ENCODE data around the gene CNTNAP1. TPM values are rescaled to one million over a fixed set of nuclear protein-coding genes. Genes with fewer than 3 reads are reported as not detected.
A peak's percentile ranks its signal among the peaks of the same experiment; 100 is the strongest.

CNTNAP1 gene
- total RNA-seq, 1 donor from 2014 or later = 2.3 TPM

- no peak overlapping the region for H3K27ac Mint-ChIP-seq
- no peak for DNase-seq (ENCODE audit: low spot score, unreplicated experiment)
- H3K4me3 Mint-ChIP-seq (ENCODE audit: low read depth) = no peak overlapping the region
- H3K4me1 Mint-ChIP-seq (ENCODE audit: low read depth) = no peaks in the 10 kb centered on the region
- H3K27me3 Mint-ChIP-seq = peaks cover 3% of the 10 kb centered on the region
- no peaks in the 10 kb centered on the region for H3K9me3 Mint-ChIP-seq (ENCODE audit: low read depth)
- H3K36me3 Mint-ChIP-seq (ENCODE audit: insufficient read depth) = no peaks in the 10 kb centered on the region
- TF ChIP-seq CTCF (IDR thresholded peaks at IDR 0.05; ENCODE audit: unreplicated experiment) = no peak
These were observed 34.6 kb upstream of the CNTNAP1 start for GRCh38 chr17:42647778-42648177.

DNA sequence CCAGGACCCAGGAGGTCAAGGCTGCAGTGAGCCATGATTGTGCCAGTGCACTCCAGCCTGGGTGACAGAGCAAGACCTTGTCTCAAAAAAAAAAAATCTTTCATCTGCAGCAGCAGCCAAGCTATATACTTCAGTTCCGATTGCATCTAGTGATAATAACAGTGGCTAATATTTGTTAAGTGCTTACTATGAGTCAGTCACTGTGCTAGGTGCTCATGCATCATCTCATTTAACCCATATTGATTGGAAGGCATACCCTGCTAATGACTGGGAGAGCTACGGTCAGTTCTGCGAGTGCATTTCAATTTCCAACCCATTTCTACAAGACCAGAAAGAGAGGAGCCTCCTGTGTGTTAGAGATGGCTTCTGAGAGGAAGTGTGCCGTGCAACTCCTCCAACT, 30.9 kb upstream of the CNTNAP1 start:
- H3K36me3 Mint-ChIP-seq (ENCODE audit: insufficient read depth) = no peaks in the 10 kb centered on the region
- no peak overlapping the region for H3K4me3 Mint-ChIP-seq (ENCODE audit: low read depth)
- no peak overlapping the region for H3K27ac Mint-ChIP-seq
- TF ChIP-seq CTCF (IDR thresholded peaks at IDR 0.05; ENCODE audit: unreplicated experiment) = no peak
- H3K27me3 Mint-ChIP-seq = peaks cover 24% of the 10 kb centered on the region
- peaks cover 6% of the 10 kb centered on the region for H3K4me1 Mint-ChIP-seq (ENCODE audit: low read depth)
- DNase-seq (ENCODE audit: low spot score, unreplicated experiment) = no peak
- no peaks in the 10 kb centered on the region for H3K9me3 Mint-ChIP-seq (ENCODE audit: low read depth)

DNA sequence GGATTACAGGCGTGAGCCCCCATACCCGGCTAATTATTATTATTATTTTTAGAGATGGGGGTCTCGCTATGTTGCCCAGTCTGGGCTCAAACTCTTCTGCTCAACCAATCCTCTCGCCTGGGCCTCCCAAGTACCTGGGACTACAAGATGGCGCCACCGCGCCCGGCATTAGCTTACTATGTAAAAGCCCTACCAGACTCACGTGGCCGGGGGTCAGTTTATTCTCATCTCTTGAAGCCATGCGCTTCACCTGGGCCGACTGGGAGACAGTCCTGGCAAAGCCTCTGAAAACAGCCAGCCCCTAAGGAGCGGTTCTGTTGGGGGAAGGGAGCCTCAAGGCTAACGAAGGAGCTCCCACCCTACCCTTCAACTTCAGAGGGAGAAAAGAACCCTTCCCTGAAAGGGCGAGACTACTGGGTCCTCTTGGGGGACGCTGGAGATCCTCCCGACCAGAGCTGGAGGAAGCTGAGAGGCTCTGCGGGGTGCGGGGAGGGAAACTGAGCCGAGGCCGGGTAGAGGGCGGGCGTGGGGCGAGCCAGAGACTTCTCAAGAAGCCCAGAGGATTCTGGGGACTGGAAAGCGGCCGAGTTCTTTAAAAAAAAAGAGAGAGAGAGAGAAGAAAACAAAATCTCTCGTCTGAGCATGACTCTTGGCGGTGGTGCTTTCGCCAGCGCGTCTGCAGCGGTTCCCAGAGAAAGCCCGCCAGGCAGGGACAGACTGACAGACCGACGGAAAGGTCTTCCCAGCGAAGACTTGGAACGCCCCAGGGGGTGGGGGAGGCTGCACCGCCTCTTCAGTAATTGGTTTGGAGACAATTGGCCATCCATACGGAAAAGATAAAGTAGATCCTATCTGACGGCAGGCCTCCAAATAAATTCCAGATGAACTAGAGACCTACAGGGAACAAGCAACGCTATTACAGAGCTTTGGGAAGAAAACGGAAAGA, 28.9 kb upstream of the CNTNAP1 start:
- Mint-ChIP-seq H3K27ac (no peak overlapping the region), H3K9me3 (ENCODE audit: low read depth) (peaks cover 4% of the 10 kb centered on the region), H3K36me3 (ENCODE audit: insufficient read depth) (no peaks in the 10 kb centered on the region), H3K4me1 (ENCODE audit: low read depth) (peaks cover 6% of the 10 kb centered on the region), H3K4me3 (ENCODE audit: low read depth) (peak overlapping the region; percentile 69), H3K27me3 (peaks cover 21% of the 10 kb centered on the region)
- no peak for TF ChIP-seq CTCF (IDR thresholded peaks at IDR 0.05; ENCODE audit: unreplicated experiment)
- no peak for DNase-seq (ENCODE audit: low spot score, unreplicated experiment)

GRCh38 chr17:42655528-42655927, 26.8 kb upstream of the CNTNAP1 start:
- Mint-ChIP-seq H3K27me3 (peaks cover 21% of the 10 kb centered on the region), H3K4me1 (ENCODE audit: low read depth) (peaks cover 10% of the 10 kb centered on the region), H3K9me3 (ENCODE audit: low read depth) (peaks cover 4% of the 10 kb centered on the region), H3K36me3 (ENCODE audit: insufficient read depth) (peaks cover 2% of the 10 kb centered on the region), H3K27ac (no peak overlapping the region), H3K4me3 (ENCODE audit: low read depth) (no peak overlapping the region)
- no peak for TF ChIP-seq CTCF (IDR thresholded peaks at IDR 0.05; ENCODE audit: unreplicated experiment)
- no peak for DNase-seq (ENCODE audit: low spot score, unreplicated experiment)

DNA sequence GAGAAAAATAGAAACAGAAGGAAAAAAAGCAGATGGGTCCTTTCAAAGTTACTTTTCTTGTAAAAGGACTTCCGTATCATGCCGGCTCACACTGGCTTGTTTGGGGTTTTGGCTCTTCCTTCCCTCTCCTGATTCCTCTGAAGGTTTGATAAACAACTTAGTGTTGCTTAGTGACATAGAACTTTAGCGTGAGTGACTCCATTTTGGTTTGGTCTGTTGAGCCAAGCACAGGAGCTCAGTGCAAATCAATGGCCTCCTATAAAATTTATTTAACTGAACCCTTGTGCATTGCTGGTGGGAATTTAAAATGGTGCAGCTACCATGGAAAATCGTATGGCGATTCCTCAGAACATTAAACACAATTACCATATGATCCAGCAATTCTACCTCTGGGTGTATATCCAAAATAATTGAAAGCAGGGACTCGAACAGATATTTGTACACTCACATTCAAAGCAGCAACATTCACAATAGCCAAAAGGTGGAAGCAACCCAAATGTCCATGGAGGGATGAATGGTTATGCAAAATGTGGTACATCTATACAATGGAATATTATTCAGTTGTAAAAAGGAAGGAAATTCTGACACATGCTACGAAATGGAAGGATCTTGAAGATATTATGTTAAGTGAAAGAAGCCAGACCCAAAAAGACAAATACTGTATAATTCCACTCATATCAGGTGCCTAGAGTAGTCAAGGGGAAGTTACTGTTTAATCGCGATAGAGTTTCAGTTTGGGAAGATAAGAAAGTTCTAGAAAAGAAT, 24.3 kb upstream of the CNTNAP1 start:
- Mint-ChIP-seq H3K27ac (no peak overlapping the region), H3K27me3 (peaks cover 21% of the 10 kb centered on the region), H3K36me3 (ENCODE audit: insufficient read depth) (peaks cover 5% of the 10 kb centered on the region), H3K4me3 (ENCODE audit: low read depth) (peak overlapping the region; percentile 87), H3K9me3 (ENCODE audit: low read depth) (peaks cover 4% of the 10 kb centered on the region), H3K4me1 (ENCODE audit: low read depth) (peaks cover 10% of the 10 kb centered on the region)
- no peak for TF ChIP-seq CTCF (IDR thresholded peaks at IDR 0.05; ENCODE audit: unreplicated experiment)
- DNase-seq (ENCODE audit: low spot score, unreplicated experiment) = no peak

All from progenitor cell of endocrine pancreas (in vitro differentiated cells).